IPS-NIHi7 (cell line): ENCODE measurements around the gene BAIAP2.

Experiments used
- DNase-seq: peaks from one replicate; pipeline ENCODE4 v3.0.0; 2012; ENCODE audit warnings: mixed read lengths; ENCODE audit errors: extremely low spot score

BAIAP2 gene

GRCh38 chr17:81034779-81035520 is at the start of gene BAIAP2:
Gene BAIAP2, plus strand, starts transcription at chr17:81035151. Its CDS starts 104 bp downstream, at chr17:81035255.
- peak; percentile 100 for DNase-seq

GRCh38 chr17:80986046-80986445 is 48.9 kb upstream of the BAIAP2 start:
- no peak for DNase-seq

GRCh38 chr17:80986816-80987475 is 48.0 kb upstream of the BAIAP2 start:
- DNase-seq: no peak

GRCh38 chr17:80987941-80988461 is 47.0 kb upstream of the BAIAP2 start:
- DNase-seq: no peak

- DNase-seq: no peak
Measured at GRCh38 chr17:80989586-80989913, 45.4 kb upstream of the BAIAP2 start.

- no peak for DNase-seq
Measured at GRCh38 chr17:80990921-80991644, 43.9 kb upstream of the BAIAP2 start.

- DNase-seq: peak; percentile 88
Measured at GRCh38 chr17:80991645-80992076, 43.3 kb upstream of the BAIAP2 start, which contains the start of gene CHMP6. Gene CHMP6, plus strand, starts transcription at chr17:80991841. Its CDS starts 78 bp downstream, at chr17:80991919.

- peak; percentile 58 for DNase-seq
Measured at GRCh38 chr17:80992077-80992947, 42.6 kb upstream of the BAIAP2 start.

GRCh38 chr17:80992948-80993624 is 41.9 kb upstream of the BAIAP2 start:
- DNase-seq: peak; percentile 3

GRCh38 chr17:80995131-80995530 is 39.8 kb upstream of the BAIAP2 start:
- no peak for DNase-seq

- no peak for DNase-seq
Measured at GRCh38 chr17:80996422-80997305, 38.3 kb upstream of the BAIAP2 start.

GRCh38 chr17:80997424-80998117 is 37.4 kb upstream of the BAIAP2 start:
- no peak for DNase-seq

- DNase-seq: no peak
Measured at GRCh38 chr17:80998118-80998747, 36.7 kb upstream of the BAIAP2 start.

- no peak for DNase-seq
Measured at GRCh38 chr17:80998748-80999535, 36.0 kb upstream of the BAIAP2 start.

- no peak for DNase-seq
Measured at GRCh38 chr17:80999536-81000333, 35.2 kb upstream of the BAIAP2 start.

GRCh38 chr17:81000334-81000630 is 34.7 kb upstream of the BAIAP2 start:
- DNase-seq: no peak
